Measurements from ENCODE around the gene CCDC40.

CCDC40 gene

GRCh38 chr17:80122026-80122575, 85.7 kb downstream of the CCDC40 start:
- no peaks in the 10 kb centered on the region for H3K9me3 ChIP-seq
- H3K4me1 ChIP-seq = peaks cover 12% of the 10 kb centered on the region
- no peaks in the 10 kb centered on the region for H3K27me3 ChIP-seq
- H3K4me3 ChIP-seq = no peak overlapping the region
- peaks cover 4% of the 10 kb centered on the region; the same call in 1 of the 2 replicates for H3K36me3 ChIP-seq
- no peak overlapping the region for H3K9ac ChIP-seq
- H3K4me2 ChIP-seq = no peak overlapping the region
- H3K27ac ChIP-seq = no peak overlapping the region
- no peaks in the 10 kb centered on the region for H4K20me1 ChIP-seq
- TF ChIP-seq Cebpa-rat (IDR thresholded peaks at IDR 0.05) = no peak

GRCh38 chr17:80122926-80123505, 86.6 kb downstream of the CCDC40 start:
- Histone ChIP-seq H3K27me3 (no peaks in the 10 kb centered on the region), H3K4me3 (no peak overlapping the region), H3K9ac (no peak overlapping the region), H3K4me2 (no peak overlapping the region), H3K36me3 (peaks cover 4% of the 10 kb centered on the region; the same call in 1 of the 2 replicates), H4K20me1 (no peaks in the 10 kb centered on the region), H3K4me1 (peaks cover 12% of the 10 kb centered on the region), H3K9me3 (no peaks in the 10 kb centered on the region), H3K27ac (no peak overlapping the region)
- no peak for TF ChIP-seq Cebpa-rat (IDR thresholded peaks at IDR 0.05)

GRCh38 chr17:80123791-80124190, 87.3 kb downstream of the CCDC40 start:
- Histone ChIP-seq H3K4me1 (peaks cover 7% of the 10 kb centered on the region), H3K4me2 (no peak overlapping the region), H3K27me3 (no peaks in the 10 kb centered on the region), H3K9ac (no peak overlapping the region), H3K36me3 (peaks cover 4% of the 10 kb centered on the region; the same call in 1 of the 2 replicates), H3K27ac (no peak overlapping the region), H3K4me3 (no peak overlapping the region), H3K9me3 (no peaks in the 10 kb centered on the region), H4K20me1 (no peaks in the 10 kb centered on the region)
- no peak for TF ChIP-seq Cebpa-rat (IDR thresholded peaks at IDR 0.05)

- Histone ChIP-seq H3K4me3 (no peak overlapping the region), H3K36me3 (no peaks in the 10 kb centered on the region), H3K4me2 (no peak overlapping the region), H3K9ac (no peak overlapping the region), H3K27me3 (no peaks in the 10 kb centered on the region), H3K4me1 (peaks cover under 1% of the 10 kb centered on the region; the same call in 1 of the 2 replicates), H3K27ac (no peak overlapping the region), H4K20me1 (no peaks in the 10 kb centered on the region), H3K9me3 (no peaks in the 10 kb centered on the region)
- TF ChIP-seq Cebpa-rat (IDR thresholded peaks at IDR 0.05) = no peak
Measured at GRCh38 chr17:80124351-80124981, 88.0 kb downstream of the CCDC40 start.

- no peaks in the 10 kb centered on the region for H3K9me3 ChIP-seq
- no peak overlapping the region for H3K4me3 ChIP-seq
- H3K27ac ChIP-seq = no peak overlapping the region
- TF ChIP-seq Cebpa-rat (IDR thresholded peaks at IDR 0.05) = no peak
- H3K36me3 ChIP-seq = no peaks in the 10 kb centered on the region
- no peak overlapping the region for H3K4me2 ChIP-seq
- H4K20me1 ChIP-seq = no peaks in the 10 kb centered on the region
- no peaks in the 10 kb centered on the region for H3K27me3 ChIP-seq
- no peak overlapping the region for H3K9ac ChIP-seq
- H3K4me1 ChIP-seq = no peaks in the 10 kb centered on the region
Measured at GRCh38 chr17:80125656-80126448, 89.4 kb downstream of the CCDC40 start.

GRCh38 chr17:80126449-80126715, 89.9 kb downstream of the CCDC40 start:
- Histone ChIP-seq H3K9me3 (no peaks in the 10 kb centered on the region), H3K9ac (no peak overlapping the region), H3K27ac (no peak overlapping the region), H3K4me2 (no peak overlapping the region), H3K4me3 (no peak overlapping the region), H4K20me1 (no peaks in the 10 kb centered on the region), H3K4me1 (no peaks in the 10 kb centered on the region), H3K36me3 (no peaks in the 10 kb centered on the region), H3K27me3 (no peaks in the 10 kb centered on the region)
- no peak for TF ChIP-seq Cebpa-rat (IDR thresholded peaks at IDR 0.05)

- Histone ChIP-seq H3K36me3 (peaks cover 17% of the 10 kb centered on the region), H3K4me2 (no peak overlapping the region), H4K20me1 (peaks cover 12% of the 10 kb centered on the region), H3K4me1 (no peaks in the 10 kb centered on the region), H3K9me3 (no peaks in the 10 kb centered on the region), H3K27ac (no peak overlapping the region), H3K4me3 (no peak overlapping the region), H3K9ac (no peak overlapping the region), H3K27me3 (no peaks in the 10 kb centered on the region)
- TF ChIP-seq Cebpa-rat (IDR thresholded peaks at IDR 0.05) = no peak
Measured at GRCh38 chr17:80129006-80129565, 92.6 kb downstream of the CCDC40 start.

GRCh38 chr17:80130992-80131391, 94.5 kb downstream of the CCDC40 start:
- Histone ChIP-seq H3K9ac (no peak overlapping the region), H3K4me1 (no peaks in the 10 kb centered on the region), H3K4me3 (no peak overlapping the region), H3K27me3 (no peaks in the 10 kb centered on the region), H4K20me1 (peaks cover 12% of the 10 kb centered on the region), H3K27ac (no peak overlapping the region), H3K36me3 (peaks cover 36% of the 10 kb centered on the region), H3K9me3 (no peaks in the 10 kb centered on the region), H3K4me2 (no peak overlapping the region)
- TF ChIP-seq Cebpa-rat (IDR thresholded peaks at IDR 0.05) = no peak

GRCh38 chr17:80132906-80133625, 96.6 kb downstream of the CCDC40 start:
- H3K27ac ChIP-seq = no peak overlapping the region
- peaks cover 57% of the 10 kb centered on the region for H3K36me3 ChIP-seq
- H3K4me1 ChIP-seq = no peaks in the 10 kb centered on the region
- TF ChIP-seq Cebpa-rat (IDR thresholded peaks at IDR 0.05) = no peak
- peaks cover 17% of the 10 kb centered on the region for H4K20me1 ChIP-seq
- no peaks in the 10 kb centered on the region for H3K27me3 ChIP-seq
- H3K9me3 ChIP-seq = no peaks in the 10 kb centered on the region
- no peak overlapping the region for H3K9ac ChIP-seq
- no peak overlapping the region for H3K4me2 ChIP-seq
- H3K4me3 ChIP-seq = no peak overlapping the region

Data from BLaER1 (cell line).